22Rv1 (cell line): ENCODE measurements around the gene AATK.

Source experiments
- H3K27ac ChIP-seq: fragments of 450-650 bp; 2 replicates; pipeline ENCODE4 v1.5.1; 2017
- ZFX ChIP-seq: fragments of 450-650 bp; IDR thresholded peaks from 2 replicates; pipeline ENCODE4 v1.6.1; 2017; ENCODE audit warnings: antibody characterized with exemption, borderline replicate concordance
- TF ChIP-seq, protein P1 (sequence below): fragments of 450-650 bp; IDR thresholded peaks from 2 replicates; pipeline ENCODE4 v1.5.1; 2017; ENCODE audit warnings: mild to moderate bottlenecking

Gene AATK

DNA sequence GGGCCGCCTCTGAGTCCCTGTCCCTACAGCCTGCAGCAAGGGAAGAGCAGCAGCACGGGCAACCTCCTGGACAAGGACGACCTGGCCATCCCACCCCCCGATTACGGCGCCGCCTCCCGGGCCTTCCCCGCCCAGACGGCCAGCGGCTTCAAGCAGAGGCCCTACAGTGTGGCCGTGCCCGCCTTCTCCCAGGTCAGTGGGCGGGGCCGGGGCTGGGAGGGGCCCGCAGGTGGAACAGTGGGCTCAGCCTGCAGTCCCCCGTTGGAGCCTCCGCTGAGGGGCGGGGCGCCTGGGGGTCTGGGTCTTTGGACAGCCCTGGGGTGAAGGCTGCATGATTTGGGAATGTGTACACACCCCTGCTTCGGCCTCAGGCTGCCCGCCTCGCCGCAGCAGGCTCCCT, 59.3 kb downstream of the AATK start:
- no peak overlapping the region for H3K27ac ChIP-seq
- TF ChIP-seq, protein P1, sequence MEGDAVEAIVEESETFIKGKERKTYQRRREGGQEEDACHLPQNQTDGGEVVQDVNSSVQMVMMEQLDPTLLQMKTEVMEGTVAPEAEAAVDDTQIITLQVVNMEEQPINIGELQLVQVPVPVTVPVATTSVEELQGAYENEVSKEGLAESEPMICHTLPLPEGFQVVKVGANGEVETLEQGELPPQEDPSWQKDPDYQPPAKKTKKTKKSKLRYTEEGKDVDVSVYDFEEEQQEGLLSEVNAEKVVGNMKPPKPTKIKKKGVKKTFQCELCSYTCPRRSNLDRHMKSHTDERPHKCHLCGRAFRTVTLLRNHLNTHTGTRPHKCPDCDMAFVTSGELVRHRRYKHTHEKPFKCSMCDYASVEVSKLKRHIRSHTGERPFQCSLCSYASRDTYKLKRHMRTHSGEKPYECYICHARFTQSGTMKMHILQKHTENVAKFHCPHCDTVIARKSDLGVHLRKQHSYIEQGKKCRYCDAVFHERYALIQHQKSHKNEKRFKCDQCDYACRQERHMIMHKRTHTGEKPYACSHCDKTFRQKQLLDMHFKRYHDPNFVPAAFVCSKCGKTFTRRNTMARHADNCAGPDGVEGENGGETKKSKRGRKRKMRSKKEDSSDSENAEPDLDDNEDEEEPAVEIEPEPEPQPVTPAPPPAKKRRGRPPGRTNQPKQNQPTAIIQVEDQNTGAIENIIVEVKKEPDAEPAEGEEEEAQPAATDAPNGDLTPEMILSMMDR: no peak
- TF ChIP-seq ZFX: no peak

DNA sequence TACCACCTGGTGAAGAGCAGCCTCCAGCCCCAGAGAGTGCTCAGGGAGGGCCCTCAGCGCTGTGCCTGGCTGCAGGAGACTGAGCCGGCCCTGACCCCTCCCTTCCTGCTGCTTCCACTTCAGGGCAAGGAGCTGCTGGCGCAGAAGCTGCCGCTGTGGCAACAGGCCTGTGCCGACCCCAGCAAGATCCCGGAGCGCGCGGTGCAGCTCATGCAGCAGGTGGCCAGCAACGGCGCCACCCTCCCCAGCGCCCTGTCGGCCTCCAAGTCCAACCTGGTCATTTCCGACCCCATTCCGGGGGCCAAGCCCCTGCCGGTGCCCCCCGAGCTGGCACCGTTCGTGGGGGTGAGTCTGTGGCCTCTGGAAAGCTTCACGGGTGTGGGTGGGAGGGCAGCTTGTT, 62.6 kb downstream of the AATK start:
- TF ChIP-seq, protein P1: no peak
- TF ChIP-seq ZFX: no peak
- H3K27ac ChIP-seq: no peak overlapping the region

DNA sequence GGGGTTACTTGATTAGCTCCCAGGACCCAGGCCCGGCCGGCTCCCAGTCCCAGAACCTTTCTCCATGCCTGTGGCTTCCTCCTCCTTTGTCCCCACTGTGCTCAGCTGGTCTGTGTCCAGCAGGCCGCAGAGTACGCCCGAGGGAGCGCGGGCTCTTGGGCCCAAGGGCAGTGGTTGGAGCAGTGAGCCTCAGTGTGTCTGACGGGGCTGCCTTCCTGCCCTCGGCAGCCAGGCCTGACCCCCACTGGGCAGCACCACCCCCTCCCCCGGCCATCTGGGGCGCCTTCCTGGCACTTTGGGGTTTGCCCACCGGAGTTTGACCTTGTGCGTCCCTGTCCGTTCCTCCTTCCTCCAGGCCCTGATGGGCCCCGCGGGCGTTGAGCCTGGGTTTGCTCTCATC, 63.2 kb downstream of the AATK start:
- TF ChIP-seq, protein P1: no peak
- TF ChIP-seq ZFX: no peak
- H3K27ac ChIP-seq: no peak overlapping the region

DNA sequence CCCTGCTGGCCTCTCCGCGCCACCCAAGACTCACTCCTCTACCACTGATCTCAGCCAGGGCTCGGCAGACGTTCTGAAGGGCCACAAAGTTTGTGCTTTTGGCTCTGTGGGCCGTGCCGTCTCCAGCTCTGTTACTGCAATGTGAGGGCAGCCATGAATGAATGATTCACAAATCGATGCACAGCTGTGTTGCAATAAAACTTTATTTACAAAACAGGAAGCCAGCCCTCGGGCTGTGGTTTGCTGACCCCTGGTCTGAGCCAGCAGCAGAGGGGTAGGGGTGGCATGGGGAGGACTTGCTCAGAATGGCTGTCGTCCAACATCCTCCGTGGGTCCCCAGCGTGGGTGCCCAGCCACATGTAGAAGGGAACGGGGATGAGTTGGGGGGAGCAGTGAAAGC, 63.7 kb downstream of the AATK start:
- TF ChIP-seq, protein P1: no peak
- no peak for TF ChIP-seq ZFX
- H3K27ac ChIP-seq: no peak overlapping the region

DNA sequence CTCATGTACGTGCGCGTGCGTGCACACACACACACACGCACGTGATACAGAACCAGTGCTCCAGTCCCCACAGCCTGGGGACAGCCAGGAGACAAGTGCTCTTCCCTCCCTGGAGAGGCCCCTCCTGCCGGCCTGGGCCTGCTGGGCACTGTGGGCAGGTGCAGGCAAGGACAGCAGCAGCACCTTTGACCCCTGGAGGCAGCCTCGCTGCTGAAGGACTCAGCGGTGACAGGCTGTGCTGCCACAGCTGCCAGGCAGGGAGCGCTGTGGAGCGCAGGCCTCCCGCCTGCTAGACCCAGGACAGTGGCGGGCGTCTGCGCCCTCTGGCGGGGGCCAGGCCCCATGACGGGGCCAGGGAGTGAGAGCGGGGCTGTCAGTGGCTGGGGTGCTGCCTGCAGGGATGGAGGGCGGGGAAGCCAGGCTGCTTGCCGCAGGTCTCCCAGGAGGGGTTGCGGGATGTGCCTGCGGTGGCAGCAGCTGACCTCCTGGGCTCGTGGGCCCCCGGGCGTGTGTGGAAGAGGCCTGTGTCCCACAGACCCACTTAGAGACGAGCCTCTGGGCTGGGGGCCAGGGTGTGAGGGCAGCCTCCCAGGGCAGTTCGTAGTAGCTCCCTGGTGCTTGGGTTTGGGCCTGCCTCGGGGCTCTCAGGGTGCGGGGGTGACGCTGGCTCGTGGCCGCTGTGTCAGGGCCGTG, 64.3 kb downstream of the AATK start:
- H3K27ac ChIP-seq: no peak overlapping the region
- TF ChIP-seq, protein P1: peak; percentile 100
- TF ChIP-seq ZFX: no peak

DNA sequence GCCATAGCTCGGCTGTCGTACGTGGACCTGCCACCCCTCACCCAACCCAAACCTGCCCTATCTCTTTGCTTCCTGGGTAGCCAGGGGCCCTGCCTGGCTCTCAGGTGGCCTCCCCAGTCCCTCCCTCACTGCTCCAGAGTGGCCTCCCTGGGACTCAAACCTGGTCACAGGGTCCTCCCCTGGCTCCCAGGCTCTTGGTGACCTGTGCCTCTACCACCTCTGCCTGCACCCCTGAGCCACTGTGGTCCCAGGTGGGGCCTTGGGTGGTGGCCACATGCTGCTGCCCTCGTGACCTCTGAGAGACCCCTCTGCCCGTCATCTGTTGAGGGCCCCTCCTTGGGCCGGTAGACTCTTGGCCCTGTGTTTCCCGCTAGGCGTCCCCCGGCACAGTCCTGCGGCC, 65.4 kb downstream of the AATK start:
- no peak overlapping the region for H3K27ac ChIP-seq
- no peak for TF ChIP-seq ZFX
- TF ChIP-seq, protein P1: no peak

DNA sequence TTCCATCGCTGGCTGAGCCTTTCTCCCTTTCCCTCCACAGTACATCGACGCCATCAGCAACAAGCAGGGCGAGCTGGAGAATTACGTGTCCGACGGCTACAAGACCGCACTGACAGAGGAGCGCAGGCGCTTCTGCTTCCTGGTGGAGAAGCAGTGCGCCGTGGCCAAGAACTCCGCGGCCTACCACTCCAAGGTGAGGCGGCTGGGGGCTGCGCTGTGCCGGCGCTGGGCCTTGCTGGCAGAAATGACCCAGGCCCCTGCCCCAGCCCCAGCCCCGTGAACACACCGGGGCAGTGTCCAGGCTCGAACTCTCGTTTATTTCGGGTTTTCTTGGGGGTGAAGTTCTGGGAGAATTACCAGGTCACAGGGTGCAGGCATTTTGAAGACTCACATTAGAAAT, 66.1 kb downstream of the AATK start:
- no peak for TF ChIP-seq ZFX
- TF ChIP-seq, protein P1: no peak
- no peak overlapping the region for H3K27ac ChIP-seq
